ENCODE results near the gene BAHCC1. TPM values are rescaled to one million over a fixed set of nuclear protein-coding genes. Genes with fewer than 3 reads are reported as not detected.

The BAHCC1 gene
- total RNA-seq, 1 donor from 2014 or later, result 61.3 TPM

GRCh38 chr17:81466564-81467472, 71.6 kb downstream of the BAHCC1 start:
- peak overlapping the region; percentile 62 for H3K27ac Mint-ChIP-seq (ENCODE audit: unreplicated experiment)
- peaks cover 29% of the 10 kb centered on the region for H3K4me1 Mint-ChIP-seq
- H3K9me3 Mint-ChIP-seq, result no peaks in the 10 kb centered on the region
- no peak overlapping the region for H3K4me3 Mint-ChIP-seq
- TF ChIP-seq CTCF (conservative IDR thresholded peaks at IDR 0.05), result no peak
- H3K27me3 Mint-ChIP-seq (ENCODE audit: low read depth), result no peaks in the 10 kb centered on the region
- peaks cover 5% of the 10 kb centered on the region for H3K36me3 Mint-ChIP-seq (ENCODE audit: low read depth)
- no peak for DNase-seq (ENCODE audit: low read depth, low spot score)

GRCh38 chr17:81468111-81468769, 73.0 kb downstream of the BAHCC1 start:
- no peak for TF ChIP-seq CTCF (conservative IDR thresholded peaks at IDR 0.05)
- peak overlapping the region; percentile 72 for H3K4me3 Mint-ChIP-seq
- DNase-seq (ENCODE audit: low read depth, low spot score), result no peak
- peaks cover 5% of the 10 kb centered on the region for H3K36me3 Mint-ChIP-seq (ENCODE audit: low read depth)
- no peaks in the 10 kb centered on the region for H3K27me3 Mint-ChIP-seq (ENCODE audit: low read depth)
- no peaks in the 10 kb centered on the region for H3K9me3 Mint-ChIP-seq
- peaks cover 29% of the 10 kb centered on the region for H3K4me1 Mint-ChIP-seq
- H3K27ac Mint-ChIP-seq (ENCODE audit: unreplicated experiment), result peak overlapping the region; percentile 95

- Mint-ChIP-seq H3K4me3 (peak overlapping the region; percentile 72), H3K4me1 (peaks cover 30% of the 10 kb centered on the region), H3K27me3 (ENCODE audit: low read depth) (peaks cover under 1% of the 10 kb centered on the region), H3K36me3 (ENCODE audit: low read depth) (peaks cover 5% of the 10 kb centered on the region), H3K9me3 (no peaks in the 10 kb centered on the region), H3K27ac (ENCODE audit: unreplicated experiment) (peak overlapping the region; percentile 95)
- no peak for DNase-seq (ENCODE audit: low read depth, low spot score)
- no peak for TF ChIP-seq CTCF (conservative IDR thresholded peaks at IDR 0.05)
Observed at GRCh38 chr17:81468770-81469121, 73.5 kb downstream of the BAHCC1 start.

DNA sequence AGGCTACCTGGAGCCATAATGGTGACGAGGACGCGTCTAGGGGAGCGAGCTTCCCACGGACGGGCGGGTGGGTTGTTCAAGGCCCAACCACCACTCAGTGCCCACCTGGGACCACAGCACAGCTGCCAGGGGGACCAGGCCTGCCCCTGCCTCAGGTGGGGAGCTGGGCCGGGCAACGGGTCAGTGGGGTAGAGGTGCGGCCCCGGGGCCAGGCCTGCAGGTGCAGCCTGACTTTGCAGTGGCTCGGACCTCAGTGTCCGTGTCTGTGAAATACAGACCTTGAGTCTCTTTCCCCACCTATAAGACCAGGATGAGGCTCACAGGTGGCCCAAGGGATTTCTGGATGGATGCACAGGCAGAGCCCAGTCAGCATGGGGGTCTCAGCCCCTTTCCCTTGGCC, 74.0 kb downstream of the BAHCC1 start:
- peaks cover 2% of the 10 kb centered on the region for H3K27me3 Mint-ChIP-seq (ENCODE audit: low read depth)
- DNase-seq (ENCODE audit: low read depth, low spot score), result no peak
- no peaks in the 10 kb centered on the region for H3K9me3 Mint-ChIP-seq
- H3K36me3 Mint-ChIP-seq (ENCODE audit: low read depth), result peaks cover 2% of the 10 kb centered on the region
- H3K4me1 Mint-ChIP-seq, result peaks cover 33% of the 10 kb centered on the region
- H3K4me3 Mint-ChIP-seq, result no peak overlapping the region
- no peak for TF ChIP-seq CTCF (conservative IDR thresholded peaks at IDR 0.05)
- no peak overlapping the region for H3K27ac Mint-ChIP-seq (ENCODE audit: unreplicated experiment)

DNA sequence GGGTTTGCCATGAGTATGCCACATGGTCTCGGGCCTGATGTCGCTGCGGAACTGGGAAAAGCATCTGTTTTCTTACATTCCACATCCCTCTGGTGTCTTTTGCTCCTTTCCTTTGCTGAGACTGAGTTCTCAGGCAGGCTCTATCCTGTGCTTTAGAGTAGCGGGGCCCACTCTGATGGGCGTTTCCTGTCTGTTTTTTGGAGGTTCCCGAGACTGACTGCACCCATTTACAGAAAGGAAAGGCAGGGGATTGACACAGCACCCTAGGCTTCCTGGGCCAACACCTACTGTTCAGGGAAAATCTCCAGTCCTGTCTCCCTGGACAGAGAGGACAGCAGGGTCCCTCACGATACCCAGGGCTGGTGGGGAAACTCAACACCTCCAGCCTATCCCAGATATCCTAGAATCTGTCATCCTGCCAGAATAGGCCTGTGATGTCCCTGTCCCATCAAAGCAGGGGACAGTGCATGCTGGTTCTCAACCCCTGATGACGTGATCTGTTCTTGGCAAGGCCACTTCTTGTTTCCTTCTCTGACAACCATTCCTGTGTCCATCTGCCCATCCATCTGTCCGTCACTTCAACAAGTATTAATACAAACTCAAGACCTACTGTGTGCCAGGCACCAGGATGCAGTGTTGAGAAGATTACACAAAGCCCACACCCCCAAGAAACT, 75.2 kb downstream of the BAHCC1 start:
- Mint-ChIP-seq H3K4me1 (peaks cover 41% of the 10 kb centered on the region), H3K27me3 (ENCODE audit: low read depth) (peaks cover 2% of the 10 kb centered on the region), H3K9me3 (no peaks in the 10 kb centered on the region), H3K36me3 (ENCODE audit: low read depth) (no peaks in the 10 kb centered on the region), H3K4me3 (peak overlapping the region; percentile 12), H3K27ac (ENCODE audit: unreplicated experiment) (no peak overlapping the region)
- no peak for DNase-seq (ENCODE audit: low read depth, low spot score)
- TF ChIP-seq CTCF (conservative IDR thresholded peaks at IDR 0.05), result no peak
